HCT116 (cell line): ENCODE measurements around the gene MRS2. TPM values are rescaled to one million over a fixed set of nuclear protein-coding genes. Genes with fewer than 3 reads are reported as not detected.

Experiments
- ATAC-seq: fragments of 200-7000 bp; cut with Tn5 transposase; 2 replicates; pipeline ENCODE4 v1.9.1; 2020; ENCODE audit warnings: mild to moderate bottlenecking, moderate library complexity
- BruUV-seq: library from RNA; stranded (reverse); fragments of 400-500 nt; replicated peaks from 2 replicates; lab custom pipeline; 2021; lab: Mats Ljungman, UMichigan
- CTCF ChIA-PET: fragments of 300-600 bp; sonication (Branson Sonifier 250); formaldehyde crosslinking; loops from one replicate; lab custom pipeline; 2021; ENCODE audit warnings: antibody characterized with exemption; lab: Charles Lee
- POLR2A ChIA-PET: fragments of 300-600, 350-600 bp; sonication (Branson Sonifier 250); formaldehyde crosslinking; loops from one replicate; lab custom pipeline; 2021; ENCODE audit warnings: antibody characterized with exemption; lab: Charles Lee
- RAD21 ChIA-PET, 2 experiments: fragments of 300-600 bp; sonication (Branson Sonifier 250); formaldehyde crosslinking; loops; one replicate each; lab custom pipeline; 2023; ENCODE audit warnings: low total read pairs in 2 of 2; ENCODE audit not compliant: uncharacterized antibody in 2 of 2, unreplicated experiment in 2 of 2, low non-redundant PET in 1 of 2; lab: Charles Lee
- DNase-seq: peaks from one replicate; pipeline ENCODE4 v3.0.0-alpha.2; 2010; ENCODE audit warnings: low read depth, low spot score
- H2AFZ ChIP-seq: fragments of 200-600 bp; shearing (Covaris generic), sonication (generic); 2 replicates; pipeline ENCODE4 v1.6.1; 2017; ENCODE audit warnings: low read depth, mixed run types, mixed read lengths, antibody characterized with exemption, low read length; ENCODE audit not compliant: poor library complexity, severe bottlenecking
- H3K27ac ChIP-seq: 2 replicates; pipeline ENCODE4 v1.5.1; 2012; ENCODE audit warnings: low read depth, low read length
- H3K27me3 ChIP-seq: fragments of 200-600 bp; sonication (generic); 2 replicates; pipeline ENCODE4 v1.6.1; 2016; ENCODE audit warnings: mixed run types, low read length, mixed read lengths; ENCODE audit not compliant: insufficient read depth
- H3K36me3 ChIP-seq, 2 experiments: fragments of 200-500 bp in 1 of 2; fragments of 200-600 bp in 1 of 2; sonication (Bioruptor generic) in 1 of 2; sonication (generic) in 1 of 2; 2 replicates each; pipeline versions ENCODE4 v1.5.1 to v1.6.1; 2014 to 2016; ENCODE audit warnings: low read length in 2 of 2, inconsistent platforms in 1 of 2, mixed read lengths in 1 of 2, mixed run types in 1 of 2; ENCODE audit not compliant: insufficient read depth in 2 of 2, control insufficient read depth in 1 of 2
- H3K4me1 ChIP-seq, 2 experiments: fragments of 200-600 bp in 1 of 2; sonication (generic) in 1 of 2; 2 replicates each; pipeline versions ENCODE4 v1.5.1 to v1.6.1; 2012 to 2017; ENCODE audit warnings: low read length in 2 of 2, inconsistent platforms in 1 of 2, mild to moderate bottlenecking in 1 of 2, mixed read lengths in 1 of 2, mixed run types in 1 of 2, moderate library complexity in 1 of 2; ENCODE audit not compliant: insufficient read depth in 2 of 2, control insufficient read depth in 1 of 2
- H3K4me2 ChIP-seq: fragments of 200-600 bp; sonication (generic); 2 replicates; pipeline ENCODE4 v1.6.1; 2017; ENCODE audit warnings: mixed run types, low read length, mixed read lengths
- H3K4me3 ChIP-seq, 2 experiments: fragments of 200-600 bp in 1 of 2; sonication (generic) in 1 of 2; replicated peaks in 1 of 2; 2 replicates each; pipeline ENCODE4 v1.5.1; 2011 to 2016; ENCODE audit warnings: low read length in 2 of 2, control low read depth in 1 of 2, low read depth in 1 of 2, mild to moderate bottlenecking in 1 of 2, mixed read lengths in 1 of 2, mixed run types in 1 of 2
- H3K79me2 ChIP-seq: fragments of 200-600 bp; sonication (generic); 2 replicates; pipeline ENCODE4 v1.6.1; 2017; ENCODE audit warnings: mild to moderate bottlenecking, mixed run types, low read length, moderate library complexity, mixed read lengths; ENCODE audit not compliant: insufficient read depth
- H3K9ac ChIP-seq: fragments of 200-600 bp; sonication (generic); 2 replicates; pipeline ENCODE4 v1.6.1; 2016; ENCODE audit warnings: low read length, mixed read lengths
- H3K9me2 ChIP-seq: fragments of 200-600 bp; sonication (generic), shearing (Covaris generic); 2 replicates; pipeline ENCODE4 v1.6.1; 2017; ENCODE audit warnings: mixed run types, mild to moderate bottlenecking, moderate library complexity; ENCODE audit not compliant: insufficient read depth
- H3K9me3 ChIP-seq, 2 experiments: fragments of 200-500 bp in 1 of 2; fragments of 200-600 bp in 1 of 2; sonication (Bioruptor generic) in 1 of 2; sonication (generic) in 1 of 2; 2 replicates each; pipeline ENCODE4 v1.6.1; 2014 to 2017; ENCODE audit warnings: low read length in 2 of 2, mixed read lengths in 2 of 2, inconsistent platforms in 1 of 2, low read depth in 1 of 2, mild to moderate bottlenecking in 1 of 2, mixed run types in 1 of 2, moderate library complexity in 1 of 2; ENCODE audit not compliant: control insufficient read depth in 1 of 2, insufficient read depth in 1 of 2
- H4K20me1 ChIP-seq: fragments of 200-600 bp; sonication (generic), shearing (Covaris generic); 2 replicates; pipeline ENCODE4 v1.6.1; 2017; ENCODE audit warnings: mixed run types, mild to moderate bottlenecking, moderate library complexity; ENCODE audit not compliant: insufficient read depth
- CEBPB ChIP-seq: IDR thresholded peaks from 2 replicates; pipeline ENCODE4 v1.6.1; 2012; ENCODE audit warnings: low read depth
- EGR1 ChIP-seq: IDR thresholded peaks from 2 replicates; pipeline ENCODE4 v1.6.1; 2012; ENCODE audit warnings: low read depth
- MAX ChIP-seq: IDR thresholded peaks from 2 replicates; pipeline ENCODE4 v1.6.1; 2012
- POLR2AphosphoS5 ChIP-seq: IDR thresholded peaks from 2 replicates; pipeline ENCODE4 v1.6.1; 2011; ENCODE audit warnings: mild to moderate bottlenecking, low read depth, low read length, moderate library complexity
- RAD21 ChIP-seq: IDR thresholded peaks from 2 replicates; pipeline ENCODE4 v1.6.1; 2012; ENCODE audit warnings: low read depth, mild to moderate bottlenecking
- TCF7L2 ChIP-seq: IDR thresholded peaks from 2 replicates; pipeline ENCODE4 v1.7.0; 2011; ENCODE audit warnings: borderline replicate concordance, inconsistent platforms; ENCODE audit not compliant: insufficient read depth, insufficient read length; ENCODE audit errors: extremely low read depth
- ZNF274 ChIP-seq: fragments of 200-500 bp; sonication (Bioruptor generic); IDR thresholded peaks from 2 replicates; pipeline ENCODE4 v1.6.1; 2014; ENCODE audit warnings: mild to moderate bottlenecking, low read depth, low read length, inconsistent platforms
- intact Hi-C: fragments of 100-400 bp; cut with micrococcal nuclease; formaldehyde crosslinking; loops from 2 replicates; pipeline ENCODE4 v1.10.0; 2022
- total RNA-seq: library from RNA; stranded (reverse); gene quantifications from one replicate; pipeline ENCODE4 v1.2.1, GENCODE V29; 2021; ENCODE audit not compliant: unreplicated experiment
- TF ChIP-seq, protein P1 (sequence below), 3 experiments: fragments of 200-600 bp in 1 of 3; sonication (generic) in 1 of 3; IDR thresholded peaks in 2 of 3; conservative IDR thresholded peaks in 1 of 3; 2 replicates each; pipeline ENCODE4 v1.5.1; 2012 to 2017; ENCODE audit warnings: low read depth in 2 of 3, low read length in 2 of 3, antibody characterized with exemption in 1 of 3, borderline replicate concordance in 1 of 3, control low read depth in 1 of 3, mild to moderate bottlenecking in 1 of 3, mixed read lengths in 1 of 3, mixed run types in 1 of 3, moderate library complexity in 1 of 3; ENCODE audit not compliant: insufficient read depth in 1 of 3
- TF ChIP-seq, protein P2 (sequence below): IDR thresholded peaks from 2 replicates; pipeline ENCODE4 v1.6.1; 2012; ENCODE audit warnings: low read depth
- TF ChIP-seq, protein P3 (sequence below): IDR thresholded peaks from 2 replicates; pipeline ENCODE4 v1.6.1; 2011; ENCODE audit warnings: mild to moderate bottlenecking, low read length, moderate library complexity; ENCODE audit not compliant: insufficient replicate concordance; ENCODE audit errors: extremely low read depth

The MRS2 gene
- total RNA-seq, 1 experiment from 2014 or later: 39.9 TPM

- Histone ChIP-seq H3K27me3 (no peaks in the 10 kb centered on the region), H3K4me1 (peaks cover 0 to 5% of the 10 kb centered on the region in 2 experiments; a peak in 2 of 4 replicates), H4K20me1 (no peaks in the 10 kb centered on the region), H3K9me3 (no peaks in the 10 kb centered on the region), H3K36me3 (no peaks in the 10 kb centered on the region), H3K4me2 (no peak overlapping the region), H3K9me2 (no peaks in the 10 kb centered on the region), H3K9ac (no peak overlapping the region), H3K27ac (no peak overlapping the region), H3K4me3 (no peak overlapping the region), H3K79me2 (no peaks in the 10 kb centered on the region), H2AFZ (no peak overlapping the region)
- DNase-seq (no peak), ATAC-seq (no peak)
- BruUV-seq: no TSS peak
- ChIA-PET CTCF (interaction anchor here (1.2 to 1.5 kb wide), 2 partner anchors 26 to 102 kb away, joined by 3 read pairs; no protein-coding TSS in a partner anchor), POLR2A (no interaction called here), RAD21 (no interaction called here)
- no peak for TF ChIP-seq EGR1
- TF ChIP-seq CEBPB: no peak
- no peak for TF ChIP-seq ZNF274
- no peak for TF ChIP-seq POLR2AphosphoS5
- no peak for TF ChIP-seq MAX
- TF ChIP-seq, protein P1, sequence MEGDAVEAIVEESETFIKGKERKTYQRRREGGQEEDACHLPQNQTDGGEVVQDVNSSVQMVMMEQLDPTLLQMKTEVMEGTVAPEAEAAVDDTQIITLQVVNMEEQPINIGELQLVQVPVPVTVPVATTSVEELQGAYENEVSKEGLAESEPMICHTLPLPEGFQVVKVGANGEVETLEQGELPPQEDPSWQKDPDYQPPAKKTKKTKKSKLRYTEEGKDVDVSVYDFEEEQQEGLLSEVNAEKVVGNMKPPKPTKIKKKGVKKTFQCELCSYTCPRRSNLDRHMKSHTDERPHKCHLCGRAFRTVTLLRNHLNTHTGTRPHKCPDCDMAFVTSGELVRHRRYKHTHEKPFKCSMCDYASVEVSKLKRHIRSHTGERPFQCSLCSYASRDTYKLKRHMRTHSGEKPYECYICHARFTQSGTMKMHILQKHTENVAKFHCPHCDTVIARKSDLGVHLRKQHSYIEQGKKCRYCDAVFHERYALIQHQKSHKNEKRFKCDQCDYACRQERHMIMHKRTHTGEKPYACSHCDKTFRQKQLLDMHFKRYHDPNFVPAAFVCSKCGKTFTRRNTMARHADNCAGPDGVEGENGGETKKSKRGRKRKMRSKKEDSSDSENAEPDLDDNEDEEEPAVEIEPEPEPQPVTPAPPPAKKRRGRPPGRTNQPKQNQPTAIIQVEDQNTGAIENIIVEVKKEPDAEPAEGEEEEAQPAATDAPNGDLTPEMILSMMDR (IDR thresholded peaks at IDR 0.05 in 2 of 3, conservative IDR thresholded peaks at IDR 0.05 in 1 of 3; ENCODE audit: borderline replicate concordance in 1 of 3, insufficient read depth in 1 of 3, low read depth in 2 of 3, low read length in 2 of 3): no peak
- TF ChIP-seq RAD21: no peak
- TF ChIP-seq TCF7L2: no peak
- TF ChIP-seq, protein P2, sequence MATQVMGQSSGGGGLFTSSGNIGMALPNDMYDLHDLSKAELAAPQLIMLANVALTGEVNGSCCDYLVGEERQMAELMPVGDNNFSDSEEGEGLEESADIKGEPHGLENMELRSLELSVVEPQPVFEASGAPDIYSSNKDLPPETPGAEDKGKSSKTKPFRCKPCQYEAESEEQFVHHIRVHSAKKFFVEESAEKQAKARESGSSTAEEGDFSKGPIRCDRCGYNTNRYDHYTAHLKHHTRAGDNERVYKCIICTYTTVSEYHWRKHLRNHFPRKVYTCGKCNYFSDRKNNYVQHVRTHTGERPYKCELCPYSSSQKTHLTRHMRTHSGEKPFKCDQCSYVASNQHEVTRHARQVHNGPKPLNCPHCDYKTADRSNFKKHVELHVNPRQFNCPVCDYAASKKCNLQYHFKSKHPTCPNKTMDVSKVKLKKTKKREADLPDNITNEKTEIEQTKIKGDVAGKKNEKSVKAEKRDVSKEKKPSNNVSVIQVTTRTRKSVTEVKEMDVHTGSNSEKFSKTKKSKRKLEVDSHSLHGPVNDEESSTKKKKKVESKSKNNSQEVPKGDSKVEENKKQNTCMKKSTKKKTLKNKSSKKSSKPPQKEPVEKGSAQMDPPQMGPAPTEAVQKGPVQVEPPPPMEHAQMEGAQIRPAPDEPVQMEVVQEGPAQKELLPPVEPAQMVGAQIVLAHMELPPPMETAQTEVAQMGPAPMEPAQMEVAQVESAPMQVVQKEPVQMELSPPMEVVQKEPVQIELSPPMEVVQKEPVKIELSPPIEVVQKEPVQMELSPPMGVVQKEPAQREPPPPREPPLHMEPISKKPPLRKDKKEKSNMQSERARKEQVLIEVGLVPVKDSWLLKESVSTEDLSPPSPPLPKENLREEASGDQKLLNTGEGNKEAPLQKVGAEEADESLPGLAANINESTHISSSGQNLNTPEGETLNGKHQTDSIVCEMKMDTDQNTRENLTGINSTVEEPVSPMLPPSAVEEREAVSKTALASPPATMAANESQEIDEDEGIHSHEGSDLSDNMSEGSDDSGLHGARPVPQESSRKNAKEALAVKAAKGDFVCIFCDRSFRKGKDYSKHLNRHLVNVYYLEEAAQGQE: no peak
- TF ChIP-seq, protein P3, sequence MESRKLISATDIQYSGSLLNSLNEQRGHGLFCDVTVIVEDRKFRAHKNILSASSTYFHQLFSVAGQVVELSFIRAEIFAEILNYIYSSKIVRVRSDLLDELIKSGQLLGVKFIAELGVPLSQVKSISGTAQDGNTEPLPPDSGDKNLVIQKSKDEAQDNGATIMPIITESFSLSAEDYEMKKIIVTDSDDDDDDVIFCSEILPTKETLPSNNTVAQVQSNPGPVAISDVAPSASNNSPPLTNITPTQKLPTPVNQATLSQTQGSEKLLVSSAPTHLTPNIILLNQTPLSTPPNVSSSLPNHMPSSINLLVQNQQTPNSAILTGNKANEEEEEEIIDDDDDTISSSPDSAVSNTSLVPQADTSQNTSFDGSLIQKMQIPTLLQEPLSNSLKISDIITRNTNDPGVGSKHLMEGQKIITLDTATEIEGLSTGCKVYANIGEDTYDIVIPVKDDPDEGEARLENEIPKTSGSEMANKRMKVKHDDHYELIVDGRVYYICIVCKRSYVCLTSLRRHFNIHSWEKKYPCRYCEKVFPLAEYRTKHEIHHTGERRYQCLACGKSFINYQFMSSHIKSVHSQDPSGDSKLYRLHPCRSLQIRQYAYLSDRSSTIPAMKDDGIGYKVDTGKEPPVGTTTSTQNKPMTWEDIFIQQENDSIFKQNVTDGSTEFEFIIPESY: no peak
- intact Hi-C loops: no loop called here
Observed at GRCh38 chr6:24385536-24386269, 17.0 kb upstream of the MRS2 start.
